ENCODE results near the gene TYW3. TPM values are rescaled to one million over a fixed set of nuclear protein-coding genes. Genes with fewer than 3 reads are reported as not detected.

TYW3 gene
- total and polyA plus RNA-seq, 4 donors = 6.2 to 13.1 (median 8.3) TPM

GRCh38 chr1:74811436-74812179, 78.7 kb downstream of the TYW3 start:
- TF ChIP-seq, protein P1, sequence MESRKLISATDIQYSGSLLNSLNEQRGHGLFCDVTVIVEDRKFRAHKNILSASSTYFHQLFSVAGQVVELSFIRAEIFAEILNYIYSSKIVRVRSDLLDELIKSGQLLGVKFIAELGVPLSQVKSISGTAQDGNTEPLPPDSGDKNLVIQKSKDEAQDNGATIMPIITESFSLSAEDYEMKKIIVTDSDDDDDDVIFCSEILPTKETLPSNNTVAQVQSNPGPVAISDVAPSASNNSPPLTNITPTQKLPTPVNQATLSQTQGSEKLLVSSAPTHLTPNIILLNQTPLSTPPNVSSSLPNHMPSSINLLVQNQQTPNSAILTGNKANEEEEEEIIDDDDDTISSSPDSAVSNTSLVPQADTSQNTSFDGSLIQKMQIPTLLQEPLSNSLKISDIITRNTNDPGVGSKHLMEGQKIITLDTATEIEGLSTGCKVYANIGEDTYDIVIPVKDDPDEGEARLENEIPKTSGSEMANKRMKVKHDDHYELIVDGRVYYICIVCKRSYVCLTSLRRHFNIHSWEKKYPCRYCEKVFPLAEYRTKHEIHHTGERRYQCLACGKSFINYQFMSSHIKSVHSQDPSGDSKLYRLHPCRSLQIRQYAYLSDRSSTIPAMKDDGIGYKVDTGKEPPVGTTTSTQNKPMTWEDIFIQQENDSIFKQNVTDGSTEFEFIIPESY (IDR thresholded peaks at IDR 0.05) = no peak
- TF ChIP-seq EGR1 (IDR thresholded peaks at IDR 0.05; ENCODE audit: low read depth in 2 of 2) (no peak), NR2F2 (IDR thresholded peaks at IDR 0.05) (no peak), CTCF (IDR thresholded peaks at IDR 0.05; ENCODE audit: low read depth, low read length, missing input control) (no peak), REST (IDR thresholded peaks at IDR 0.05) (no peak), YY1 (IDR thresholded peaks at IDR 0.05) (no peak), GABPA (IDR thresholded peaks at IDR 0.05 in 1 of 2, conservative IDR thresholded peaks at IDR 0.05 in 1 of 2) (no peak), RAD21 (IDR thresholded peaks at IDR 0.05) (no peak), FOXA1 (IDR thresholded peaks at IDR 0.05) (no peak), RXRA (IDR thresholded peaks at IDR 0.05) (no peak)
- TF ChIP-seq, protein P2, sequence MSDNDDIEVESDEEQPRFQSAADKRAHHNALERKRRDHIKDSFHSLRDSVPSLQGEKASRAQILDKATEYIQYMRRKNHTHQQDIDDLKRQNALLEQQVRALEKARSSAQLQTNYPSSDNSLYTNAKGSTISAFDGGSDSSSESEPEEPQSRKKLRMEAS (IDR thresholded peaks at IDR 0.05) = no peak
- H3K9ac ChIP-seq (ENCODE audit: low read depth in 1 of 2, low read length in 2 of 2) = no peak overlapping the region
- no peaks in the 10 kb centered on the region for H3K4me1 ChIP-seq (ENCODE audit: control insufficient read depth in 4 of 4, insufficient read depth in 4 of 4, low read length in 3 of 4)
- no peak for DNase-seq (ENCODE audit: low spot score)
- no peak overlapping the region for H3K27ac ChIP-seq (ENCODE audit: low read depth in 1 of 2, low read length in 2 of 2)
- H3K4me3 ChIP-seq (ENCODE audit: low read depth in 1 of 3, low read length in 3 of 3) = no peak overlapping the region
- no peaks in the 10 kb centered on the region for H3K27me3 ChIP-seq (ENCODE audit: control insufficient read depth in 4 of 4, insufficient read depth in 4 of 4, low read length in 3 of 4)
- no peaks in the 10 kb centered on the region for H3K36me3 ChIP-seq (ENCODE audit: control insufficient read depth in 4 of 4, insufficient read depth in 3 of 4, low read depth in 1 of 4, low read length in 3 of 4)
- no peaks in the 10 kb centered on the region for H3K9me3 ChIP-seq (ENCODE audit: control insufficient read depth in 4 of 4, low read length in 3 of 4)
- WGBS = 72% methylated on average over 9 of the region's 9 CpGs

GRCh38 chr1:74812180-74812541, 79.2 kb downstream of the TYW3 start:
- H3K4me1 ChIP-seq (ENCODE audit: control insufficient read depth in 4 of 4, insufficient read depth in 4 of 4, low read length in 3 of 4) = no peaks in the 10 kb centered on the region
- H3K27me3 ChIP-seq (ENCODE audit: control insufficient read depth in 4 of 4, insufficient read depth in 4 of 4, low read length in 3 of 4) = no peaks in the 10 kb centered on the region
- H3K36me3 ChIP-seq (ENCODE audit: control insufficient read depth in 4 of 4, insufficient read depth in 3 of 4, low read depth in 1 of 4, low read length in 3 of 4) = no peaks in the 10 kb centered on the region
- no peak overlapping the region for H3K4me3 ChIP-seq (ENCODE audit: low read depth in 1 of 3, low read length in 3 of 3)
- WGBS = 36% methylated on average over 1 of the region's 1 CpG
- no peaks in the 10 kb centered on the region for H3K9me3 ChIP-seq (ENCODE audit: control insufficient read depth in 4 of 4, low read length in 3 of 4)
- no peak overlapping the region for H3K27ac ChIP-seq (ENCODE audit: low read depth in 1 of 2, low read length in 2 of 2)
- no peak for DNase-seq (ENCODE audit: low spot score)
- H3K9ac ChIP-seq (ENCODE audit: low read depth in 1 of 2, low read length in 2 of 2) = no peak overlapping the region
- TF ChIP-seq SP1 (IDR thresholded peaks at IDR 0.05) (no peak), NR2F2 (IDR thresholded peaks at IDR 0.05) (no peak), CTCF (IDR thresholded peaks at IDR 0.05; ENCODE audit: low read depth, low read length, missing input control) (no peak), RAD21 (IDR thresholded peaks at IDR 0.05) (no peak), REST (IDR thresholded peaks at IDR 0.05) (no peak), YY1 (IDR thresholded peaks at IDR 0.05) (no peak)
- TF ChIP-seq, protein P1 (IDR thresholded peaks at IDR 0.05) = no peak
- TF ChIP-seq, protein P3, sequence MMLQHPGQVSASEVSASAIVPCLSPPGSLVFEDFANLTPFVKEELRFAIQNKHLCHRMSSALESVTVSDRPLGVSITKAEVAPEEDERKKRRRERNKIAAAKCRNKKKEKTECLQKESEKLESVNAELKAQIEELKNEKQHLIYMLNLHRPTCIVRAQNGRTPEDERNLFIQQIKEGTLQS (IDR thresholded peaks at IDR 0.05) = no peak

All from liver (tissue), 9 donors.